Measurements from ENCODE around the gene DEFB125.
A peak's percentile ranks its signal among the peaks of the same experiment; 100 is the strongest.
"Not testable (repeated sequence)": the region's sequence is repeated elsewhere in the genome, so short reads cannot be mapped to it uniquely, and the experiment has no call there.

The DEFB125 gene

GRCh38 chr20:87401-87800, at the start of gene DEFB125:
TSS of gene DEFB125 (plus strand) at chr20:87672. CDS start at chr20:87710, 38 bp downstream.
- no peak for DNase-seq (ENCODE audit: low read depth)

GRCh38 chr20:60035-60918, 27.2 kb upstream of the DEFB125 start:
- no peak for DNase-seq (ENCODE audit: low read depth)

GRCh38 chr20:61230-61629, 26.2 kb upstream of the DEFB125 start:
- DNase-seq (ENCODE audit: low read depth): no peak

- DNase-seq (ENCODE audit: low read depth): no peak
These were observed 25.7 kb upstream of the DEFB125 start for GRCh38 chr20:61757-62156.

- DNase-seq (ENCODE audit: low read depth): no peak
These were observed 25.0 kb upstream of the DEFB125 start for GRCh38 chr20:62487-62886.

- DNase-seq (ENCODE audit: low read depth): no peak
These were observed 23.4 kb upstream of the DEFB125 start for GRCh38 chr20:64026-64603.

GRCh38 chr20:64766-65322, 22.6 kb upstream of the DEFB125 start:
- no peak for DNase-seq (ENCODE audit: low read depth)

GRCh38 chr20:77231-77630, 10.2 kb upstream of the DEFB125 start:
- no peak for DNase-seq (ENCODE audit: low read depth)

GRCh38 chr20:78338-78737, 9.1 kb upstream of the DEFB125 start:
- no peak for DNase-seq (ENCODE audit: low read depth)

- no peak for DNase-seq (ENCODE audit: low read depth)
These were observed 7.9 kb upstream of the DEFB125 start for GRCh38 chr20:79565-79964.

- no peak for DNase-seq (ENCODE audit: low read depth)
These were observed 3.2 kb downstream of the DEFB125 start for GRCh38 chr20:90651-91050.

- no peak for DNase-seq (ENCODE audit: low read depth)
These were observed 6.2 kb downstream of the DEFB125 start for GRCh38 chr20:93641-94040.

- no peak for DNase-seq (ENCODE audit: low read depth)
These were observed 7.7 kb downstream of the DEFB125 start for GRCh38 chr20:95215-95614.

- DNase-seq (ENCODE audit: low read depth): not testable (repeated sequence)
These were observed 10.2 kb downstream of the DEFB125 start for GRCh38 chr20:97691-98090.

- no peak for DNase-seq (ENCODE audit: low read depth)
These were observed 14.5 kb downstream of the DEFB125 start for GRCh38 chr20:101975-102374.

GRCh38 chr20:103456-103855, 16.0 kb downstream of the DEFB125 start:
- no peak for DNase-seq (ENCODE audit: low read depth)

GRCh38 chr20:112396-112795, 24.9 kb downstream of the DEFB125 start:
- no peak for DNase-seq (ENCODE audit: low read depth)

- no peak for DNase-seq (ENCODE audit: low read depth)
These were observed 30.0 kb downstream of the DEFB125 start for GRCh38 chr20:117518-117917.

GRCh38 chr20:129786-130323, 42.4 kb downstream of the DEFB125 start:
- not testable (repeated sequence) for DNase-seq (ENCODE audit: low read depth)

GRCh38 chr20:137668-138490, 50.4 kb downstream of the DEFB125 start:
- peak; percentile 35 for DNase-seq (ENCODE audit: low read depth)

- DNase-seq (ENCODE audit: low read depth): no peak
These were observed 54.8 kb downstream of the DEFB125 start, which contains the start of gene DEFB126 for GRCh38 chr20:142290-142689. TSS of gene DEFB126 (plus strand) at chr20:142590. CDS start at chr20:142629, 39 bp downstream.

GRCh38 chr20:145877-146276, 58.4 kb downstream of the DEFB125 start:
- no peak for DNase-seq (ENCODE audit: low read depth)
